CD4-positive, CD25-positive, alpha-beta regulatory T cell (primary cell): ENCODE data around the gene TTC5. TPM values are rescaled to one million over a fixed set of nuclear protein-coding genes. Genes with fewer than 3 reads are reported as not detected.
"Not testable (repeated sequence)": the region's sequence is repeated elsewhere in the genome, so short reads cannot be mapped to it uniquely, and the experiment has no call there.

Experiments
- ATAC-seq, 2 donors: fragments of 150-1000 bp; cut with Tn5 transposase; one replicate each; pipeline ENCODE4 v1.10.0; 2021; ENCODE audit warnings: low read depth in 2 of 2, moderate number of reproducible peaks in 2 of 2, moderate library complexity in 1 of 2
- DNase-seq, 3 donors: peaks; one replicate each; pipeline versions ENCODE4 v3.0.0 to v3.0.0-alpha.2; 2012 to 2022; ENCODE audit warnings: mixed read lengths in 1 of 3
- H3K27ac ChIP-seq: one replicate; pipeline ENCODE4 v1.7.0; 2013; ENCODE audit warnings: mild to moderate bottlenecking, low read length; ENCODE audit not compliant: insufficient read depth, poor library complexity, severe bottlenecking
- H3K27me3 ChIP-seq: one replicate; pipeline ENCODE4 v1.7.0; 2013; ENCODE audit warnings: low read length; ENCODE audit not compliant: control insufficient read depth, insufficient read depth
- H3K36me3 ChIP-seq: one replicate; pipeline ENCODE4 v1.7.0; 2013; ENCODE audit warnings: mild to moderate bottlenecking, low read length, moderate library complexity; ENCODE audit not compliant: control insufficient read depth, insufficient read depth
- H3K4me1 ChIP-seq: 2 replicates; pipeline ENCODE4 v1.7.0; 2013; ENCODE audit warnings: mild to moderate bottlenecking, low read length; ENCODE audit not compliant: insufficient read depth, control insufficient read depth, poor library complexity, severe bottlenecking
- H3K4me3 ChIP-seq: one replicate; pipeline ENCODE4 v1.7.0; 2013; ENCODE audit warnings: low read depth, mild to moderate bottlenecking, low read length, moderate library complexity
- H3K9me3 ChIP-seq, 2 experiments: 1 replicate in 1 of 2; 2 replicates in 1 of 2; pipeline ENCODE4 v1.7.0; 2013; ENCODE audit warnings: low read length in 2 of 2, mild to moderate bottlenecking in 1 of 2, moderate library complexity in 1 of 2; ENCODE audit not compliant: control insufficient read depth in 2 of 2
- H3K27ac Mint-ChIP-seq, 3 donors: one replicate each; pipeline ENCODE4 v1.8.0; 2020 to 2022; ENCODE audit warnings: mild to moderate bottlenecking in 3 of 3, mixed read lengths in 3 of 3, moderate library complexity in 2 of 3
- H3K27me3 Mint-ChIP-seq: one replicate; pipeline ENCODE4 v1.8.0; 2022; ENCODE audit warnings: mild to moderate bottlenecking, mixed read lengths
- H3K36me3 Mint-ChIP-seq: one replicate; pipeline ENCODE4 v1.8.0; 2020; ENCODE audit warnings: mixed read lengths
- H3K4me1 Mint-ChIP-seq, 4 donors: one replicate each; pipeline ENCODE4 v1.8.0; 2020 to 2022; ENCODE audit warnings: mixed read lengths in 4 of 4, mild to moderate bottlenecking in 1 of 4
- H3K4me3 Mint-ChIP-seq, 4 donors: one replicate each; pipeline ENCODE4 v1.8.0; 2020 to 2022; ENCODE audit warnings: mild to moderate bottlenecking in 4 of 4, mixed read lengths in 4 of 4, moderate library complexity in 3 of 4
- H3K9me3 Mint-ChIP-seq, 7 donors: one replicate each; pipeline ENCODE4 v1.8.0; 2020 to 2022; ENCODE audit warnings: mixed read lengths in 7 of 7, mild to moderate bottlenecking in 3 of 7, moderate library complexity in 2 of 7
- polyA plus RNA-seq, 4 donors: library from polyadenylated mRNA; unstranded; fragments of 300-500 nt; fragmentation: Illumina TruSeq; gene quantifications; one replicate each; pipeline ENCODE4 v1.2.3, GENCODE V29; 2021
- total RNA-seq: library from RNA; stranded (reverse); gene quantifications from one replicate; pipeline ENCODE4 v1.2.3, GENCODE V29; 2022

Gene TTC5
- total and polyA plus RNA-seq, 5 donors from 2014 or later, result 17.0 to 24.1 (median 18.9) TPM

DNA sequence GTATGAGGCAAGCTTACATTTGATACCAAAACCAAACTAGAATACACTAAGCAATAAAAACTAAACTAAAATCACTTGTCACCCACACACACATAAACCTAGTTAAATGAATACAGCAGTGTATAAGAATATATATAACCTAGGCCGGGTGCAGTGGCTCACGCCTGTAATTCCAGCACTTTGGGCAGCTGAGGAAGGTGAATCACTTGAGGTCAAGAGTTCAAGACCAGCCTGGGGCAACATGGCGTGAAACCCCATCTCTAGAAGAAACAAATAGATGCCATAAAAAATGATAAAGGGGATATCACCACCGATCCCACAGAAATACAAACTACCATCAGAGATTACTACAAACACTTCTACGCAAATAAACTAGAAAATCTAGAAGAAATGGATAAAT lies 41.4 kb downstream of the TTC5 start:
- H3K36me3 Mint-ChIP-seq, result peaks cover 26% of the 10 kb centered on the region
- not testable (repeated sequence) for H3K27ac Mint-ChIP-seq, ATAC-seq, DNase-seq, H3K4me3 Mint-ChIP-seq, H3K4me3 ChIP-seq, H3K4me1 ChIP-seq, H3K27me3 ChIP-seq, H3K9me3 Mint-ChIP-seq, H3K27me3 Mint-ChIP-seq, H3K36me3 ChIP-seq, H3K27ac ChIP-seq, H3K4me1 Mint-ChIP-seq, H3K9me3 ChIP-seq

DNA sequence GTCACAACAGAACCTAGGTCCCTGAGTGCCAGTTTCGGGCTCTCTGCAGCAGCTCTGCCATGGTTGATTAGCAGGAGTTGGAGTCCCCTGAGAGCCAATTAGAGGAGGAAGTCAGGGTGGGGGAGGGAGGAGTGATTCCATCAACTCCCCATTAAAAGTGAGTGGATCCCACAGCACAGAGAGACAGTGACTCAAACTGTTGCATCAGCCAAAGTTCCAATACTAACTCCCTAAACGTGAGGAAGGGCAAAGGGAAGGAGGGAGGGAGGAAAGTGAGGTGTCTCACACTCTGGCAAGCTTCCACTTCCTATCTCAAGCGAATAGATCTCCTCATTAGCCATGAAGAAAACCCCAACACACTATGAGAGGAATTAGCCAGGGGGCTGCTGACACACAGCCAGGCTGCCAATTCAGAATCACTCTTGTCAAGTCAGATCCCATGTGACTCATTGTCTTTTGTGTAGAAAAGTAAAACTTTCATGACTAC lies 43.1 kb downstream of the TTC5 start:
- peaks cover 0 to 3% (median 0%) of the 10 kb centered on the region in 7 donors for H3K9me3 Mint-ChIP-seq
- H3K27ac Mint-ChIP-seq, result no peak overlapping the region
- Histone ChIP-seq H3K27ac (no peak overlapping the region), H3K4me1 (no peaks in the 10 kb centered on the region), H3K36me3 (no peaks in the 10 kb centered on the region), H3K9me3 (no peaks in the 10 kb centered on the region), H3K4me3 (no peak overlapping the region), H3K27me3 (no peaks in the 10 kb centered on the region)
- ATAC-seq (no peak), DNase-seq (no peak)
- peaks cover 26% of the 10 kb centered on the region for H3K36me3 Mint-ChIP-seq
- H3K4me3 Mint-ChIP-seq, result no peak overlapping the region
- no peaks in the 10 kb centered on the region for H3K27me3 Mint-ChIP-seq
- H3K4me1 Mint-ChIP-seq, result no peaks in the 10 kb centered on the region

DNA sequence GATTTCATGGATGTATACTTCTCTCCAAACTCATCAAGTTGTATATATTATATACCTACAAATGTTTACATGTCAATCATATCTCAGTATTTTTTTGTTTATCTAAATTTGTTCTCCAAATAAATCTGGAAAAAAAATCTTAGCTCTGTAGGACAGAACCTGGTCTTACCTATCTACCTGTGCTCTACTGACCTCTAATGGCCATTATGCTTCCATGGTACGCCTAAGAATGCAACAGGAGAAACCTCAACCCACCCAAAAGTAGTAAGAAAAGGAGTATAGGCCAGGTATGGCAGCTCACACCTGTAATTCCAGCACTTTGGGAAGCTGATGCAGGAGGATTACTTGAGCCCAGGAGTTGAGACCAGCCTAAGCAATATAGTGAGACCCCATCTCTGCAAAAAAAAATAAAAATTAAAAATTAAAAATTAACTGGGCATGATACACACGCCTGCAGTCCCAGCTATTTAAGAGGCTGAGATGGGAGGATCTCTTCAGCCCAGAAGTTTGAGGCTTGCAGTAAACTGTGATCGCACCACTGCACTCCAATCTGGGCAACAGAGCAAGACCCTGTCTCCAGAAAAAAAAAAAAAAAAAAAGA lies 58.0 kb downstream of the TTC5 start:
- H3K9me3 ChIP-seq, result peaks cover 0 to 5% of the 10 kb centered on the region in 2 experiments
- H3K27ac ChIP-seq, result no peak overlapping the region
- Mint-ChIP-seq H3K4me3 (no peak overlapping the region), H3K4me1 (no peaks in the 10 kb centered on the region), H3K27ac (no peak overlapping the region), H3K36me3 (peaks cover under 1% of the 10 kb centered on the region), H3K9me3 (peaks cover 0 to 6% (median 4%) of the 10 kb centered on the region in 7 donors), H3K27me3 (no peaks in the 10 kb centered on the region)
- H3K36me3 ChIP-seq, result no peaks in the 10 kb centered on the region
- peak in 1 of 3 donors; percentile 32 for DNase-seq
- H3K27me3 ChIP-seq, result peaks cover 1% of the 10 kb centered on the region
- no peaks in the 10 kb centered on the region for H3K4me1 ChIP-seq
- no peak for ATAC-seq
- H3K4me3 ChIP-seq, result no peak overlapping the region

Other genes starting within 250 kb of the TTC5 start
- gene OR4L1, start 245.9 kb downstream of the TTC5 start, total RNA-seq, result not detected
- not detected for gene OR4L1, start 245.9 kb downstream of the TTC5 start, polyA plus RNA-seq
- gene OR4K17, start 195.2 kb downstream of the TTC5 start, total RNA-seq, result not detected
- gene OR4K17, start 195.2 kb downstream of the TTC5 start, polyA plus RNA-seq, result not detected
- gene OR4N5, start 167.1 kb downstream of the TTC5 start, total RNA-seq, result not detected
- not detected for gene OR4N5, start 167.1 kb downstream of the TTC5 start, polyA plus RNA-seq
- not detected for gene OR11G2, start 115.1 kb downstream of the TTC5 start, total RNA-seq
- gene OR11G2, start 115.1 kb downstream of the TTC5 start, polyA plus RNA-seq, result not detected
- gene OR11H6, start 82.2 kb downstream of the TTC5 start, total RNA-seq, result not detected
- gene OR11H6, start 82.2 kb downstream of the TTC5 start, polyA plus RNA-seq, result not detected
- gene OR11H7, start 77.0 kb downstream of the TTC5 start, total RNA-seq, result not detected
- gene OR11H7, start 77.0 kb downstream of the TTC5 start, polyA plus RNA-seq, result not detected
- not detected for gene OR11H4, start 66.7 kb downstream of the TTC5 start, total RNA-seq
- not detected for gene OR11H4, start 66.7 kb downstream of the TTC5 start, polyA plus RNA-seq
- gene CCNB1IP1, start 27.3 kb upstream of the TTC5 start, total RNA-seq, result 21.2 TPM
- gene CCNB1IP1, start 27.3 kb upstream of the TTC5 start, polyA plus RNA-seq, result 10 to 100 TPM in 3 of 4 donors, 1 to 10 TPM in 1; 9.7 to 21.1 (median 14.4) TPM
- 18.5 TPM for gene PARP2, start 37.7 kb upstream of the TTC5 start, total RNA-seq
- 10 to 100 TPM in 1 of 4 donors, 1 to 10 TPM in 3; 5.2 to 10.3 (median 9.4) TPM for gene PARP2, start 37.7 kb upstream of the TTC5 start, polyA plus RNA-seq
- 63.8 TPM for gene TEP1, start 107.5 kb upstream of the TTC5 start, total RNA-seq
- 1 to 10 TPM; 2.8 to 7.1 (median 5.3) TPM for gene TEP1, start 107.5 kb upstream of the TTC5 start, polyA plus RNA-seq
- 0.72 TPM for gene KLHL33, start 130.2 kb upstream of the TTC5 start, total RNA-seq
- not detected for gene KLHL33, start 130.2 kb upstream of the TTC5 start, polyA plus RNA-seq
- gene OSGEP, start 148.9 kb upstream of the TTC5 start, total RNA-seq, result 40.8 TPM
- gene OSGEP, start 148.9 kb upstream of the TTC5 start, polyA plus RNA-seq, result 10 to 100 TPM; 27.3 to 34.2 (median 32.9) TPM
- gene APEX1, start 149.3 kb upstream of the TTC5 start, total RNA-seq, result 72.6 TPM
- gene APEX1, start 149.3 kb upstream of the TTC5 start, polyA plus RNA-seq, result 100 to 1,000 TPM in 2 of 4 donors, 10 to 100 TPM in 2; 81.8 to 121 (median 101) TPM
- gene PIP4P1, start 155.5 kb upstream of the TTC5 start, total RNA-seq, result 65.6 TPM
- 10 to 100 TPM; 24.7 to 38.3 (median 30.4) TPM for gene PIP4P1, start 155.5 kb upstream of the TTC5 start, polyA plus RNA-seq
- gene PNP, start 163.5 kb upstream of the TTC5 start, total RNA-seq, result 33.4 TPM
- gene PNP, start 163.5 kb upstream of the TTC5 start, polyA plus RNA-seq, result 10 to 100 TPM; 28.8 to 42.5 (median 40.3) TPM
- not detected for gene RNASE10, start 199.6 kb upstream of the TTC5 start, total RNA-seq
- gene RNASE10, start 199.6 kb upstream of the TTC5 start, polyA plus RNA-seq, result under 1 TPM in 1 of 4 donors, not detected in 3; 0.33 TPM